ENCODE results near the gene ACTN2.

ACTN2 gene

GRCh38 chr1:236779312-236779711, 93.0 kb downstream of the ACTN2 start:
- H3K4me3 ChIP-seq (ENCODE audit: low read depth, low read length) = no peak overlapping the region
- TF ChIP-seq CTCF (IDR thresholded peaks at IDR 0.05; ENCODE audit: borderline replicate concordance, insufficient read depth, low read depth, low read length) = no peak

- no peak for TF ChIP-seq CTCF (IDR thresholded peaks at IDR 0.05; ENCODE audit: borderline replicate concordance, insufficient read depth, low read depth, low read length)
- no peak overlapping the region for H3K4me3 ChIP-seq (ENCODE audit: low read depth, low read length)
Measured at GRCh38 chr1:236785477-236785876, 99.2 kb downstream of the ACTN2 start.

- TF ChIP-seq CTCF (IDR thresholded peaks at IDR 0.05; ENCODE audit: borderline replicate concordance, insufficient read depth, low read depth, low read length) = no peak
- no peak overlapping the region for H3K4me3 ChIP-seq (ENCODE audit: low read depth, low read length)
Measured at GRCh38 chr1:236786453-236786852, 100.2 kb downstream of the ACTN2 start.

- peak overlapping the region; percentile 42 for H3K4me3 ChIP-seq (ENCODE audit: low read depth, low read length)
- no peak for TF ChIP-seq CTCF (IDR thresholded peaks at IDR 0.05; ENCODE audit: borderline replicate concordance, insufficient read depth, low read depth, low read length)
Measured at GRCh38 chr1:236794585-236795034, 108.3 kb downstream of the ACTN2 start.

- peak within 1 kb of the TSS; percentile 90 for H3K4me3 ChIP-seq (ENCODE audit: low read depth, low read length)
- no peak for TF ChIP-seq CTCF (IDR thresholded peaks at IDR 0.05; ENCODE audit: borderline replicate concordance, insufficient read depth, low read depth, low read length)
Measured at GRCh38 chr1:236795035-236795756, 108.9 kb downstream of the ACTN2 start, which contains the start of gene MTR. MTR (plus strand) TSS chr1:236795292; CDS start chr1:236795704, 412 bp downstream.

GRCh38 chr1:236795757-236796667, 109.7 kb downstream of the ACTN2 start:
- peak overlapping the region; percentile 90 for H3K4me3 ChIP-seq (ENCODE audit: low read depth, low read length)
- no peak for TF ChIP-seq CTCF (IDR thresholded peaks at IDR 0.05; ENCODE audit: borderline replicate concordance, insufficient read depth, low read depth, low read length)
